Ovary (tissue), 9 donors: ENCODE data around the gene SLC16A4. TPM values are rescaled to one million over a fixed set of nuclear protein-coding genes. Genes with fewer than 3 reads are reported as not detected.

ENCODE experiments used
- DNase-seq, 5 donors: peaks; one replicate each; pipeline ENCODE4 v3.0.0-alpha.2; 2019 to 2020
- H3K27ac ChIP-seq, 2 donors: fragments of 200-600 bp; one replicate each; pipeline versions ENCODE4 v1.5.1 to v1.8.0; 2019 to 2022
- H3K27me3 ChIP-seq: fragments of 200-600 bp; one replicate; pipeline ENCODE4 v1.8.0; 2022
- H3K36me3 ChIP-seq: fragments of 200-600 bp; sonication (generic); one replicate; pipeline ENCODE4 v1.5.1; 2019
- H3K4me1 ChIP-seq: one replicate; pipeline ENCODE4 v1.8.1; 2013; ENCODE audit warnings: mild to moderate bottlenecking, moderate library complexity; ENCODE audit not compliant: insufficient read depth
- H3K4me3 ChIP-seq: fragments of 200-600 bp; sonication (generic); one replicate; pipeline ENCODE4 v1.5.1; 2017
- H3K9me3 ChIP-seq, 2 donors: fragments of 200-600 bp in 1 of 2; sonication (generic) in 1 of 2; one replicate each; pipeline versions ENCODE4 v1.5.1 to v1.8.1; 2013 to 2019; ENCODE audit warnings: mild to moderate bottlenecking in 1 of 2, moderate library complexity in 1 of 2
- CTCF ChIP-seq, 3 donors: fragments of 450-650 bp in 2 of 3; fragments of 200-600 bp in 1 of 3; IDR thresholded peaks; one replicate each; pipeline versions ENCODE4 v1.5.1 to v1.8.0; 2016 to 2022; ENCODE audit warnings: antibody characterized with exemption in 3 of 3, mild to moderate bottlenecking in 1 of 3
- EP300 ChIP-seq: sonication (generic); formaldehyde crosslinking; IDR thresholded peaks from one replicate; pipeline ENCODE4 v1.6.1; 2017; ENCODE audit warnings: antibody characterized with exemption
- POLR2A ChIP-seq: fragments of 450-650 bp; IDR thresholded peaks from one replicate; pipeline ENCODE4 v1.6.1; 2017; ENCODE audit warnings: antibody characterized with exemption, mild to moderate bottlenecking, moderate library complexity
- WGBS, 3 donors: extraction: QIAGEN DNeasy Blood & Tissue Kit in 1 of 3; methylation state at CpG; one replicate each; pipeline versions ENCODE4 v1.1.5 to v1.1.7; 2013 to 2017; 5-methylcytosine and 5-hydroxymethylcytosine counted together
- intact Hi-C, 4 donors: fragments of 100-400 bp; cut with DNase I; formaldehyde crosslinking; loops; one replicate each; pipeline versions ENCODE4 v1.11.0 to v1.15.1; 2022 to 2023
- polyA plus RNA-seq, 2 donors: library from polyadenylated mRNA; stranded (reverse); fragments of 200-250 nt in 1 of 2; fragments of 350-450 nt in 1 of 2; fragmentation: Illumina TruSeq in 1 of 2; extraction: RNeasy Lipid Tissue Mini Kit (QIAGEN cat#74804) in 1 of 2; gene quantifications; one replicate each; pipeline ENCODE4 v1.2.3, GENCODE V29; 2013 to 2014
- total RNA-seq, 7 donors: library from RNA; depleted of rRNA in 2 of 7; stranded (reverse); fragments of >200 nt in 2 of 7; fragmentation: NEBNext Ultra II Directional in 3 of 7; extraction: Animal tissue kit (Norgen Biotek cat#: 25700) in 3 of 7; gene quantifications; one replicate each; pipeline versions ENCODE4 v1.1.0 to v1.2.4, GENCODE V29; 2016 to 2023
- donor health status: DM: no; HTN: no; CAD: no; lungs with moderate emphysema.
- donor health status: DM: no; HTN: no; CAD: no.
- donor health status: Bipolar disorder and iron deficiency.
- donor health status: DM: yes; HTN: yes; CAD: no.
- donor health status: DM: no; HTN: no; CAD: no.
- donor health status: DM: yes; HTN: yes; CAD: no.

The SLC16A4 gene
- total and polyA plus RNA-seq, 9 donors = 14.5 to 33.7 (median 23.9) TPM

- Histone ChIP-seq H3K4me3 (no peak overlapping the region), H3K36me3 (no peaks in the 10 kb centered on the region), H3K27ac (no peak overlapping the region), H3K4me1 (peaks cover 8% of the 10 kb centered on the region), H3K27me3 (no peaks in the 10 kb centered on the region), H3K9me3 (no peaks in the 10 kb centered on the region)
- TF ChIP-seq POLR2A (no peak), CTCF (IDR thresholded peaks at IDR 0.05) (no peak), EP300 (no peak)
- 58 to 64% (median 59%) methylated on average over 6 of the region's 6 CpGs for WGBS, 3 donors
- intact Hi-C loops = no loop called here
- DNase-seq = no peak
Observed at GRCh38 chr1:110430366-110430765, 39.5 kb upstream of the SLC16A4 start.

- Histone ChIP-seq H3K36me3 (no peaks in the 10 kb centered on the region), H3K4me3 (no peak overlapping the region), H3K27me3 (no peaks in the 10 kb centered on the region), H3K27ac (no peak overlapping the region), H3K9me3 (no peaks in the 10 kb centered on the region), H3K4me1 (peaks cover 12% of the 10 kb centered on the region)
- no peak for DNase-seq
- WGBS, 3 donors = 75 to 83% (median 75%) methylated on average over 4 of the region's 4 CpGs
- TF ChIP-seq EP300 = no peak
- TF ChIP-seq POLR2A = no peak
- no peak for TF ChIP-seq CTCF (IDR thresholded peaks at IDR 0.05)
- intact Hi-C loops = no loop called here
Observed at GRCh38 chr1:110428946-110429345, 38.1 kb upstream of the SLC16A4 start.

GRCh38 chr1:110426854-110427253, 36.0 kb upstream of the SLC16A4 start:
- Histone ChIP-seq H3K4me3 (no peak overlapping the region), H3K4me1 (peaks cover 12% of the 10 kb centered on the region), H3K36me3 (no peaks in the 10 kb centered on the region), H3K9me3 (no peaks in the 10 kb centered on the region), H3K27ac (no peak overlapping the region), H3K27me3 (no peaks in the 10 kb centered on the region)
- no peak for TF ChIP-seq CTCF (IDR thresholded peaks at IDR 0.05)
- TF ChIP-seq POLR2A = no peak
- TF ChIP-seq EP300 = no peak
- no peak for DNase-seq
- WGBS, 3 donors = 75 to 83% (median 82%) methylated on average over 4 of the region's 4 CpGs
- intact Hi-C loops = no loop called here

GRCh38 chr1:110425612-110426152, 34.9 kb upstream of the SLC16A4 start:
- Histone ChIP-seq H3K4me1 (peaks cover 12% of the 10 kb centered on the region), H3K27me3 (no peaks in the 10 kb centered on the region), H3K36me3 (no peaks in the 10 kb centered on the region), H3K9me3 (no peaks in the 10 kb centered on the region), H3K4me3 (no peak overlapping the region), H3K27ac (peak overlapping the region; percentile 34 to 50)
- TF ChIP-seq CTCF (IDR thresholded peaks at IDR 0.05) (no peak), POLR2A (no peak), EP300 (no peak)
- peak; percentile 37 to 50 (median 48) for DNase-seq
- WGBS, 3 donors = 67 to 75% (median 74%) methylated on average over 9 of the region's 9 CpGs
- intact Hi-C loops = no loop called here
